NT2/D1 (cell line): ENCODE measurements around the gene CXCL6.

Source experiments
- SUZ12 ChIP-seq: IDR thresholded peaks from 2 replicates; pipeline ENCODE4 v1.6.1; 2011; ENCODE audit not compliant: insufficient read length, insufficient read depth; ENCODE audit errors: extremely low read depth
- YY1 ChIP-seq: IDR thresholded peaks from 2 replicates; pipeline ENCODE4 v1.6.1; 2011; ENCODE audit not compliant: insufficient read length, insufficient read depth
- ZNF274 ChIP-seq: IDR thresholded peaks from 2 replicates; pipeline ENCODE4 v1.6.1; 2011; ENCODE audit warnings: mild to moderate bottlenecking, low read depth, low read length

GRCh38 chr4:73839071-73839470 is 2.6 kb downstream of the CXCL6 start:
- TF ChIP-seq ZNF274 (no peak), YY1 (no peak), SUZ12 (no peak)
